C4-2B (cell line): Measurements from ENCODE around the gene TRIM41.

Experiments
- ZFX ChIP-seq: fragments of 450-650 bp; IDR thresholded peaks from 2 replicates; pipeline ENCODE4 v1.6.1; 2017
- TF ChIP-seq, protein P1 (sequence below): fragments of 450-650 bp; conservative IDR thresholded peaks from 2 replicates; pipeline ENCODE4 v1.5.1; 2017; ENCODE audit warnings: mild to moderate bottlenecking

DNA sequence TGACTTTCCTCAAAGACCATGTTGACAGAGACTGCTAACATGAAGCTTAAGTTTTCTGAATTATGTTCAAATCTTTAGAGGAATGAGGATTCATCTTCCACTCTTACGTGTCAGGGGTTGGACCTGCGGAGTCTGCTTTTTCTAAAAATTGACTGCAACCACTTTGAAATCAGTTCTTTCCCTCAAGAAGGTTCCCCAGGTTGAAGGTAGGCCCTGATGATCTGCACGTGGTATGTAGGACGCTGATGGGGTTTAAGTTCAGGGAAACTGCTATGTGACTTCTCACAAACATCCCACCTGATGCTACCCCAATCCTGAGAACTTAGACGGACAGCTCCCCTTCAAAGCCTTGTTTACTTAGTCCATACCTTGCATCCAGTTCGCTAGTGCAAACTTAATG lies 13.4 kb downstream of the TRIM41 start:
- TF ChIP-seq, protein P1, sequence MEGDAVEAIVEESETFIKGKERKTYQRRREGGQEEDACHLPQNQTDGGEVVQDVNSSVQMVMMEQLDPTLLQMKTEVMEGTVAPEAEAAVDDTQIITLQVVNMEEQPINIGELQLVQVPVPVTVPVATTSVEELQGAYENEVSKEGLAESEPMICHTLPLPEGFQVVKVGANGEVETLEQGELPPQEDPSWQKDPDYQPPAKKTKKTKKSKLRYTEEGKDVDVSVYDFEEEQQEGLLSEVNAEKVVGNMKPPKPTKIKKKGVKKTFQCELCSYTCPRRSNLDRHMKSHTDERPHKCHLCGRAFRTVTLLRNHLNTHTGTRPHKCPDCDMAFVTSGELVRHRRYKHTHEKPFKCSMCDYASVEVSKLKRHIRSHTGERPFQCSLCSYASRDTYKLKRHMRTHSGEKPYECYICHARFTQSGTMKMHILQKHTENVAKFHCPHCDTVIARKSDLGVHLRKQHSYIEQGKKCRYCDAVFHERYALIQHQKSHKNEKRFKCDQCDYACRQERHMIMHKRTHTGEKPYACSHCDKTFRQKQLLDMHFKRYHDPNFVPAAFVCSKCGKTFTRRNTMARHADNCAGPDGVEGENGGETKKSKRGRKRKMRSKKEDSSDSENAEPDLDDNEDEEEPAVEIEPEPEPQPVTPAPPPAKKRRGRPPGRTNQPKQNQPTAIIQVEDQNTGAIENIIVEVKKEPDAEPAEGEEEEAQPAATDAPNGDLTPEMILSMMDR, result no peak
- no peak for TF ChIP-seq ZFX
